ENCODE data around the gene CYP2C19.
"Not testable (repeated sequence)": the region's sequence is repeated elsewhere in the genome, so short reads cannot be mapped to it uniquely, and the experiment has no call there.

CYP2C19 gene

DNA sequence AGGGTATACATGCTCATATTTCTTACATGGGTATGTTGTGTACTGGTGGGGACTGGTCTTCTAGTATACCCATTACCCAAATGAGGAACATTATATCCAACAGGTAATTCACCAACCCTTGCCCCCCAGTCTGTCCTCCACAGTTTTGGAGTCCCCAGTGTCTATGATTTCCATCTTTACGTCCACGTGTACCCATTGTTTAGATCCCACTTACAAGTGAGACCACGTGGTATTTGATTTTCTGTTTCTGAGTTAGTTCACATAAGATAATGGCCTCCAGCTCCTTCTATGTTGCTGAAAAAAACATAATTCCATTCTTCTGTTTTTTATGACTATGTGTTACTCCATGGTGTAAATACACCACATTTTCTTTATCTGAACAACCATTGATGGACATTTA, 126.6 kb downstream of the CYP2C19 start:
- no peak for DNase-seq

- no peak for DNase-seq
Measured at GRCh38 chr10:94890264-94891022, 128.0 kb downstream of the CYP2C19 start.

DNA sequence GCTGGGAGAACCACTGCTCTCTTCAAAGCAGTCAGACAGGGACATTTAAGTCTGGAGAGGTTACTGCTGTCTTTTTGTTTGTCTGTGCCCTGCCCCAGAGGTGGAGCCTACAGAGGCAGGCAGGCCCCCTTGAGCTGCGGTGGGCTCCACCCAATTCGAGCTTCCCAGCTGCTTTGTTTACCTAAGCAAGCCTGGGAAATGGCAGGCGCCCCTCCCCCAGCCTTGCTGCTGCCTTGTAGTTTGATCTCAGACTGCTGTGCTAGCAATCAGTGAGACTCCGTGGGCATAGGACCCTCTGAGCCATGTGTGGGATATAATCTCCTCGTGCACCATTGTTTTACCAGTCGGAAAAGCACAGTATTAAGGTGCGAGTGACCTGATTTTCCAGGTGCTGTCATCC, 135.9 kb downstream of the CYP2C19 start:
- not testable (repeated sequence) for DNase-seq

GRCh38 chr10:94902080-94902479, 139.6 kb downstream of the CYP2C19 start:
- DNase-seq, result no peak

DNA sequence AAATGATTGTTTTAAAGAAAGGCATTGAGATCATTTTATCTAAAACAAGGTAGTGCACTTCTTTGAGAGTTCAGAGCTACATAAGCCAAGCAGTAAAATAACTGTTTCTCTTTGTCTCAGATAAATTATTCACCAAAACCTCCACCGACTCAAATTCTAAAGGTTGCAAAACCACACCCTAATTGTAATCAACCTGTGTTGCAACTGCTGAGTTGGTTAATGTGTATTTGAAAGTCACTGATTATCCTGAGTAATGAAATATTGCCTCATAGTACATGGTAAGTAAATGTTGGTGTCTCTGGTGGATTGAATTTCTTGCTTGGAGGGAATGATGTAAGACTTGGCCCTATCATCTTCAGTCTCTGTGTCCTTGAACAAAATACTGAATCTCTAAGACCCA, 140.1 kb downstream of the CYP2C19 start:
- DNase-seq, result peak; percentile 8

Measured in OCI-M1 (cell line).